ENCODE measurements around the gene ADIPOQ.
A peak's percentile ranks its signal among the peaks of the same experiment; 100 is the strongest.
"Not testable (repeated sequence)": the region's sequence is repeated elsewhere in the genome, so short reads cannot be mapped to it uniquely, and the experiment has no call there.

Gene ADIPOQ

DNA sequence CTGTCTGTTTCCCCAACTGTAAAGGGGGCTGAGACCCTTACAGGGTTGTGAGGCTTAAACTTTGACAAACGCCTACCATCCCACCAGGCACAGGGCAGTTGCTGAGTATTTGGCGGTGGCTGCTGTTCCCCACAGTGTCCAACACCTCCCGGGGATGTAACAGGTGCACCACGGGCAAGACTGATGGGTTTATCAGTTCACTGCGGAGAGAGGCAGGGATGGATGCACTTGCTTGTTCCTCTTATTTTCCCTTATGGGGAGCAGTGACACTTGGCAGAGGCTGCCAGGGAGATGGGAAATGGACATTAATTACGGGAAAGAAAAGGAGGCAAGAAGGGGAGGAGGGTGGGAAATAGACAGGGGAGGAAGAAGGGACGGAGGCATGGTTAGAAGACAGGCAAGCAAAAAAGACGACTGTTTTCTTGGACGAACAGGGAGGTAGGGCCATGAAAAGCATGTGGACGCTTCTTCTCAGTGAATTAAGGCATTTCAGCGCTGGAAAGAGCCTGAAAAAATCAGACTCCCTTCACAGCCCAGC is 16.6 kb upstream of the ADIPOQ start:
- DNase-seq (ENCODE audit: insufficient read length, low spot score) (no peak), FAIRE-seq (no peak)

DNA sequence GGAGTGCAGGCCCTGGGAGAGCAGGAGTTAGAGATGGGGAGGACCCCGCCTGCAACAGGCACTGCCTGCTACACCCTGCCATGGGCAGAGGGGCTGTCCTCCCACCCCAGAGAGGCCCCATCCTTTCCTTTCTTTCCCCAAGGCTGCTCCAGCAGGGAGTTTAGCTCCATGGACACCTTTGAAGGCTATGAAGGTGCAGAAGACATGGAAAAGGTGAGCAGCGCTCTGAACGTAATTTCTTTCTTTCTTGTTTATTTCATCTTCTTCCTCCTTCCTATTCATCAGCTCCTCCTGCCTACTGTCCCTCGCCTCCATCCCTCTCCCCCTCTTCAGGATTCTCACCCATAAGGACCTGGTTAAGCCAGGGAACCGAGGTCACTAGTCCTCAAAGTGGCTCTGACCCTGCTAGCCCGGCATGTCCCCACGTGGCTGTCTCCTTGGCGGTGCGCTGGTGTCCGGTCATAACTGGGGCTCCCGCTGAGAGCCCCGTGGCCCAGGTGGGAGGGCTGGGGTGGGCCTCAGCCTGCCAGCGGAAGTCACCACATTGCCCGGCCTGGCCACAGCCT is 16.0 kb upstream of the ADIPOQ start:
- FAIRE-seq (peak; percentile 58), DNase-seq (ENCODE audit: insufficient read length, low spot score) (no peak)

DNA sequence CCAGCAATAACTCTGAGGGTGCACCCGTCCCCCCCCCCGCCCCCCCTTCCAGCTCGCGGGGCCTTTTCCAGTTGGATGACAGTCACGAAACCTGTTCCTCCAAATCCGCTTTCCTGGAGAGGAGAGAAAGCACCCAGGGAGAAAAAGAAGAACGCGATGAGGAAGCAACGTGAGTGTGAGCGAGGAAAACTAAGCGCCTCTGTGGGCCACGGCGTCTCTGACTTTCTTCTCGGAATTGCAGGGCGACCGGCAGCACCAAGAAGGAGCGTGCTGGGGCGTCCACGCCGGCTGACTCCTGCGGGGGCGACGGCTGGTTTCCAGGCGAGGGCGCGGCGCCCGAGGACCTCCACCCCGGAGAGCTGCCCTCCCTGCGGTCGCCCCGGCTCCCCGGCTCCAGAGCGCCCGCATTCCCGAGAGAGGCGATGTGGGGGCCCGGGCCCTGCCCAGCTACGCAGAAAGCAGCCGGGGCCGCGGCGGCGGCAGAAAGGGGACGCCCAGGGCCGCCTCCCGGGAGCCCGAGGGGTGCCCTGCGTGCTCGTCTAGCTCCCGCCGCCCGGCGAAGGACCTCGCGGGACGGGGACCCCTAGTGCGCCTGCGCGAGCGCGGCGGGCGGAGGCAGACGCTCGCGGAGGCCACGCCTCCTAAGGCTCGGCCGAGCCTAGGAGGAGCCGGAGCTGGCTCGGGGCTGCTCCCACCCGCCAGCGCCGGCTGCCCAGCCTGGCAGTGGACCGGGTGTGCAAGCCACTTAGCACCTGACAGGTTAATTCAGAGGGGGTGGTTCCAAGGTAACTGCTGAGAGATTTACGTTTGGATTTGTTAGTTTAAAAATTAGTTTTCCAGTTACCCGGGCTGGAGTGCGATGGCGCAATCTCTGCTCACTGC is 15.3 kb upstream of the ADIPOQ start:
- peak; percentile 73 for FAIRE-seq
- DNase-seq (ENCODE audit: insufficient read length, low spot score), result peak; percentile 97

DNA sequence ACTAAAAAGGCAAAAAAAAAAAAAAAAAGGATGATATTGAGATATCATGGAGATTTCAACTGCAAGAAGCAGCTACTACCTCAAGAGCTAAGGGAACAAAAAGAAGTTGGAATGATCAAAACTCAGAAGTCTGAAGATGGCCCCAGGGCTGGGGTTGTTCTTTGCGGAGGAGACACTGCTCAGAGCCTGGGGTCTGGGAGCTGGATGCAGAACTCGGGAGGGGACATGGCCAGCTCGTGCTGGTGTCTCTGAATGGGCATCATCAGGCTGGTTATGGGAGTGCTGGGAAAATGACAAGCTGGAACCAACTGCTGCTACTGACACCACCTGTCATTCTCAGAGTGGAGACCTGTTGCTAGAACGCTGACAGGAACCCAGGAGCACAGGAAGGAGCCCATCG is 14.2 kb upstream of the ADIPOQ start:
- FAIRE-seq (no peak), DNase-seq (ENCODE audit: insufficient read length, low spot score) (no peak)

DNA sequence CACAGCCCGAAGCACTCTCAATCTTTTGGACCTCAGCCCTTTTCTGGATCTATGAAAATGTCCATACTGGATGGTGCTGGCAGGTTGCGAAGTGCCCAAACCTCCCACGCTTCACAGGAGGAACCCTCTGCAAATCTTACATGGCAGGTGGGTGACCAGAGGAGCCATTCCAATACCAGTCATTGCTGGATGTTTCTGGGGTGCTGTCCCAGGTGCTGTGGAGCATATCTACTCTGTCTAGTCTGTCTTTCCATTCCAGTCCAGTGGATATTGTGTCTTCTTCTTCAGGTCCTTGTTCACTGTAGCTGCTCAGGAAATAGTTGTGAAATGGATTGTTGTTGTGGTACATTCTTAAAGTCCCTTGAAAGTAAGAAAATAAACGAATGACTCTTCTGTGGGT is 10.7 kb upstream of the ADIPOQ start:
- no peak for FAIRE-seq
- DNase-seq (ENCODE audit: insufficient read length, low spot score), result no peak

DNA sequence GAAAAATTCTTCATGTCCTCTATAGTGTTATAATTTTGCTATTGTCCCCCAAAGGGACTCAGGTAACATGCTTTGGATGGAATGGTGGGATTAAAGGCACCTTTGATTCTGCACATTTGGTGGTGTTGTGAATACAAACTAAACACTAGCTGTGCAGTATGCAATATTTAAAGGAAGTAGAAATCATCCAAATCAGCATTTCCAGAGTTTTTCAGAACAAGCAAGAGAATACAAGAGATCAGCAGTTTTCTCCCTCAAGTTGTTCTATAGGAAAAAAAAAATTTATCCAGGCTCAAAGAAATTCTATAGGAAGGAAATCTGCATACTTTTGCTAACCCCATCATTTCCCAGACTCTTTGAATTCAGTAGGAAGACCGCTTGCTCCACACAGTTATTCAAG is 10.2 kb upstream of the ADIPOQ start:
- no peak for DNase-seq (ENCODE audit: insufficient read length, low spot score)
- FAIRE-seq, result no peak

DNA sequence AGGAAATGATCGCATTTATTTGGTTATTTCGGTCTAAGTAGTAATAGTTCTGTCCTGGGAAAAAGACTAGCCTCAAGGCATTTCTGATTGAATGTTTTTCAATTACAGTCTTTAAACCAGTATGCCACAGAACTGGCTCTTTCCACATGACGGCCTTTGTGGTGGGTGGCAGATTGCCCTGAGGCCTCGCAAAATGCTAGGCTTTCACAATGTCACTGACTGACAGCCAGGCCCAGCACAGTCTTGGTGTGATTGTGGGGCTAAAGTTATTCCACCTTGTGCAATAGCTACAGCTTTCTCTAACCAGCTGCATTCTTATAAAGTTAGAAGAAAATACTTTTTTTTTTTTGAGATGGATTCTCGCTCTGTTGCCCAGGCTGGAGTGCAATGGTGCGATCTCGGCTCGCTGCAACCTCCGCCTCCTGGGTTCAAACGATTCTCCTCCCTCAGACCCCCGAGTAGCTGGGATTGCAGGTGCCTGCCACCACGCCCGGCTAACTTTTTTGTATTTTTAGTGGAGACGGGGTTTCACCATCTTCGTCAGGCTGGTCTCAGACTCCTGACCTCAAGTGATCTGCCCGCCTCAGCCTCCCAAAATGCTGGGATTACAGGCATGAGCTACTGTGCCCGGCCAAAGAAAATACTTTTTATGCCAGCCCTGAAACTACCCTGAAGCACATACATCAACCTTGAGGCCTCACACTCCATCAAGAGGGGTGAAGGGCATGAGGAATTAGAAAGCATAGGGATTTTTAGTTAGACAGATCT is 2.5 kb upstream of the ADIPOQ start:
- no peak for DNase-seq (ENCODE audit: insufficient read length, low spot score)
- no peak for FAIRE-seq

DNA sequence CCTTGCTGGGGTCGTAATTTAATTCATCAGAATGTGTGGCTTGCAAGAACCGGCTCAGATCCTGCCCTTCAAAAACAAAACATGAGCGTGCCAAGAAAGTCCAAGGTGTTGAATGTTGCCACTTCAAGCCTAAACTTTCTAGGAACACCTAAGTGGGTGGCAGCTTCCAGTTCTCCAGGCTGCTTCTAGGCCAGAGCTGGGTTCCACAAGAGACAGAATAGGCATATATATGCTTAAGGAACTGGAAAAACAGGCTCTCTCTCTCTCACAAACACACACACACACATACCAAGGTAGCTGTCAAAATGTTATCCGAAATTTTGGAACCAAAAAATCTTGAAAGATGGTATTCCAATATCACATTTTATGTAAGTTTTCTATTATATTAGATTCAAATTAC is 890 bp upstream of the ADIPOQ start:
- FAIRE-seq, result no peak
- DNase-seq (ENCODE audit: insufficient read length, low spot score), result no peak

DNA sequence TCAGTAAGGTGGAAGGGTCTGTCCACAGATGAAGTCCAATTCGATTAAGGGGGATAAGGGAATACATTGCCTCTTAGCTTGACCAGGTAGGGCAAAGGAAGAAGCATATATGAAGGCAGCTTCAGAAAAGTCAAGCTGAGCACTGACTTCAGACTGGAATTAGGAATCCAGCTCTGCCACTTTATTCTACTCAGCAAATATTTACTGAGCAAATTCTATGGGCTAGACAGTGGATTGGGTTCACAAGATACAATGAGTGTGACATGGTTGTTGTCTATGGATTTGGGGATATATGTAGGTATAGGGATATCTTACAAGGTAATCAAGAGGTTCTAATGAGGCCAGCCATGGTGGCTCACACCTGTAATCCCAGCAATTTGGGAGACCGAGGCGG is 526 bp downstream of the ADIPOQ start:
- no peak for DNase-seq (ENCODE audit: insufficient read length, low spot score)
- no peak for FAIRE-seq

DNA sequence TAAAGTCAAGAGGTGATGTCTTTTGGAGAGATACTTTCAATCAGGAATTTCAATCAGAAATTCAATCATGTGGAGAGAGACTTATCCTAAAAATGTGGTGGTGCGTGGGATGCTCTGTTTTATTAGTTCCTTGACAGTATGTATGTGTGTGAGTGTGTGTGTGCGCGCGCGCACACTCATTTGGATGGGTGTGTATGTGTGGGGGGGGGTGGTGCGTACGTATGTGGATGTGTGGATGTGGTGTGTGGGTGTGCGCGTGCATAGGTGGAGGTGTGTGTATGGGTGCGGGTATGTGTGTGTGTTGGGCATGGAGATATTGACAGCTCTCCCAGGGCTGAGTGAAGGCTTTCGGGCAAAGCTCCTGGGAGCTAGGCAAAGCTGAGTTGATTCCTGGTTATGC is 2.4 kb downstream of the ADIPOQ start:
- DNase-seq (ENCODE audit: insufficient read length, low spot score), result no peak
- FAIRE-seq, result no peak

DNA sequence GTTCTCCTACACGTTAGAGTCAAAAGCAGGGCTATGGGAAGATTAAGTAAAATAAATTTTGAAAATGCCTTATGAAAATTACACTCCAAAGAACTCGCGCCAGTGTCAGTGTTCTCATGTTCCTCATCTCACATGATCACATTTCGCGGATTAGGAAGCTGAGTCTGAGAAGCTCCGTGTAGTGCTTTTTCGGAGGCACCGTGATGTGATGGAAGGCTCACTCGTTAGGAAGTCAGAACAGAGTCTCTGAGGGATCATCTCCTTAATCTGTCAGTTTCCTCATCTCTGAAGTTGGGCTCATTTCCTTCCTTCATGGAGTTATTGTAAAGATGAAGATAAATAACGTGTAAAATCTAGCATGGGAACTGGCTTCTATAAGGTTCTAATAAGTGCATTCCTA is 3.2 kb downstream of the ADIPOQ start:
- FAIRE-seq (no peak), DNase-seq (ENCODE audit: insufficient read length, low spot score) (no peak)

DNA sequence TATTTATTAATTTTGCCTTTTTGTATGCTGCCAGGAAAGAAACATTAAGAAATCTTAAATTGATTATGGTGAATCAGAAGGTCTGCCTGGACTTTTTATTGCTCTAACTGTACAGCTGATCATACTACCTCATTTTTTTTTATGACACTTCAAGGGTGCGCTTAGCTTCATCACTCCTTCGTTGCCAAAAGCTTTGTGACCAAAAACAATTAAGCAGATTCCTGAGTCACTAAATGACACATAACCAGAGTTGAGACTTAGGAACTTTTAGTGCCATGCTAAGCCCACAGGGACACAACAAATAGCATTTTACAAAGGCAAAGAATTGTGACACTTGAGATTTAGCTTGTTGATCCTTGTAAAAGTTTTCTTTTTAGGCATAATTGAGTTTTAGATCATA is 4.9 kb downstream of the ADIPOQ start:
- FAIRE-seq (no peak), DNase-seq (ENCODE audit: insufficient read length, low spot score) (no peak)

DNA sequence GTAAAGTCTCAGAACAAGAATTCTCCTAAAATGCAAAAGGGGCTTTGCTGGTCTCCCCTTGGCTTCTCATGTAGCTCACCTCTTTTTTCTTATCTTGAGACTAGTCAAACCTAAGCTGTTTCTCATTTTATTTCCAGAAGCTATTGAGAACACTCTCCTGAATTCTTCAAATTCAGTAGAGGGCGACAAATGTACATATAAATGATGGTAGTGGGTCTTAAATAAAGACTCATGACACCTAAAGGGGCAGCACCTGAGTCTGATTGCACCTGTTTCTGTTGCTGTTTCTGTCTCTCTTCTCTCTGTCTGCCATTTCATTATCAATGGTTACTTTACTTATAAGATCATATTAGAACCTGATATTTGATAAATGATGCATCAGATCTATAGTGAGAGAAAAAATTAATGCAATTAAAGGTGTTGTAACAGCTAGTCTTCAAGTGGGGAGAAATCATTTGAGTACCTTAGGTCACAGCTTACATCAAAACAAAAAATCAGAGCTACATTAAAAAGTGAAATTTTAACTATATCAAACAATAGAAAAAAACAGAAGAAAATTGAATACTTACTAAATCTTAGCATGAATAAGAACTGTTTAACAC is 7.0 kb downstream of the ADIPOQ start:
- peak; percentile 35 for DNase-seq (ENCODE audit: insufficient read length, low spot score)
- FAIRE-seq, result peak; percentile 85

DNA sequence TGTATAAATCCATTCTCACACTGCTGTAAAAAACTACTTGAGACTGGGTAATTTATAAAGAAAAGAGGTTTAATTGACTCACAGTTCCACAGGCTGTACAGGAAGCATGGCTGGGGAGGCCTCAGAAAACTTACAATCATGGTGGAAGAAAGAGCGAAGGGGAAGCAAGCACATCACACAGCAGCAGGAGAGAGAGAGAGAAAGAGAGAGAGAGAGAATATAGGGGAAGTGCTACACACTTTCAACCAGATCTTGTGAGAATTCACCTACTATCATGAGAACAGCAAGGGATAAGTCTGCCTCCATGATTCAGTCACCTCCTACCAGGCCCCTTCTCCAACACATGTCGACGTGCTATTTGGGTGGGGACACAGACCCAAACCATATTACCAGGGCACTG is 9.3 kb downstream of the ADIPOQ start:
- DNase-seq (ENCODE audit: insufficient read length, low spot score); FAIRE-seq: not testable (repeated sequence)

DNA sequence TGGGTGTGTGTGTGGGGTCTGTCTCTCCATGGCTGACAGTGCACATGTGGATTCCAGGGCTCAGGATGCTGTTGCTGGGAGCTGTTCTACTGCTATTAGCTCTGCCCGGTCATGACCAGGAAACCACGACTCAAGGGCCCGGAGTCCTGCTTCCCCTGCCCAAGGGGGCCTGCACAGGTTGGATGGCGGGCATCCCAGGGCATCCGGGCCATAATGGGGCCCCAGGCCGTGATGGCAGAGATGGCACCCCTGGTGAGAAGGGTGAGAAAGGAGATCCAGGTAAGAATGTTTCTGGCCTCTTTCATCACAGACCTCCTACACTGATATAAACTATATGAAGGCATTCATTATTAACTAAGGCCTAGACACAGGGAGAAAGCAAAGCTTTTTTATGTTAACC is 10.5 kb downstream of the ADIPOQ start:
- DNase-seq (ENCODE audit: insufficient read length, low spot score), result no peak
- no peak for FAIRE-seq

DNA sequence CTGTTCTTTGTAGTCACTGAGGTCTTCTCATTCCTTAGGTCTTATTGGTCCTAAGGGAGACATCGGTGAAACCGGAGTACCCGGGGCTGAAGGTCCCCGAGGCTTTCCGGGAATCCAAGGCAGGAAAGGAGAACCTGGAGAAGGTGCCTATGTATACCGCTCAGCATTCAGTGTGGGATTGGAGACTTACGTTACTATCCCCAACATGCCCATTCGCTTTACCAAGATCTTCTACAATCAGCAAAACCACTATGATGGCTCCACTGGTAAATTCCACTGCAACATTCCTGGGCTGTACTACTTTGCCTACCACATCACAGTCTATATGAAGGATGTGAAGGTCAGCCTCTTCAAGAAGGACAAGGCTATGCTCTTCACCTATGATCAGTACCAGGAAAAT is 11.6 kb downstream of the ADIPOQ start:
- no peak for FAIRE-seq
- no peak for DNase-seq (ENCODE audit: insufficient read length, low spot score)

DNA sequence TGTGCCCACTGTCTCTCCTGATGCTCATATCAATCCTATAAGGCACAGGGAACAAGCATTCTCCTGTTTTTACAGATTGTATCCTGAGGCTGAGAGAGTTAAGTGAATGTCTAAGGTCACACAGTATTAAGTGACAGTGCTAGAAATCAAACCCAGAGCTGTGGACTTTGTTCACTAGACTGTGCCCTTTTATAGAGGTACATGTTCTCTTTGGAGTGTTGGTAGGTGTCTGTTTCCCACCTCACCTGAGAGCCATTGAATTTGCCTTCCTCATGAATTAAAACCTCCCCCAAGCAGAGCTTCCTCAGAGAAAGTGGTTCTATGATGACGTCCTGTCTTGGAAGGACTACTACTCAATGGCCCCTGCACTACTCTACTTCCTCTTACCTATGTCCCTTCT is 12.4 kb downstream of the ADIPOQ start:
- no peak for DNase-seq (ENCODE audit: insufficient read length, low spot score)
- no peak for FAIRE-seq

DNA sequence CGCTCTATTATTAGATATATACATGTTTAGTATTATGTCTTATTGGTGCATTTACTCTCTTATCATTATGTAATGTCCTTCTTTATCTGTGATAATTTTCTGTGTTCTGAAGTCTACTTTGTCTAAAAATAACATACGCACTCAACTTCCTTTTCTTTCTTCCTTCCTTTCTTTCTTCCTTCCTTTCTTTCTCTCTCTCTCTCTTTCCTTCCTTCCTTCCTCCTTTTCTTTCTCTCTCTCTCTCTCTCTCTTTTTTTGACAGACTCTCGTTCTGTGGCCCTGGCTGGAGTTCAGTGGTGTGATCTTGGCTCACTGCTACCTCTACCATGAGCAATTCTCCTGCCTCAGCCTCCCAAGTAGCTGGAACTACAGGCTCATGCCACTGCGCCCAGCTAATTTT is 15.2 kb downstream of the ADIPOQ start:
- DNase-seq (ENCODE audit: insufficient read length, low spot score) (no peak), FAIRE-seq (no peak)

DNA sequence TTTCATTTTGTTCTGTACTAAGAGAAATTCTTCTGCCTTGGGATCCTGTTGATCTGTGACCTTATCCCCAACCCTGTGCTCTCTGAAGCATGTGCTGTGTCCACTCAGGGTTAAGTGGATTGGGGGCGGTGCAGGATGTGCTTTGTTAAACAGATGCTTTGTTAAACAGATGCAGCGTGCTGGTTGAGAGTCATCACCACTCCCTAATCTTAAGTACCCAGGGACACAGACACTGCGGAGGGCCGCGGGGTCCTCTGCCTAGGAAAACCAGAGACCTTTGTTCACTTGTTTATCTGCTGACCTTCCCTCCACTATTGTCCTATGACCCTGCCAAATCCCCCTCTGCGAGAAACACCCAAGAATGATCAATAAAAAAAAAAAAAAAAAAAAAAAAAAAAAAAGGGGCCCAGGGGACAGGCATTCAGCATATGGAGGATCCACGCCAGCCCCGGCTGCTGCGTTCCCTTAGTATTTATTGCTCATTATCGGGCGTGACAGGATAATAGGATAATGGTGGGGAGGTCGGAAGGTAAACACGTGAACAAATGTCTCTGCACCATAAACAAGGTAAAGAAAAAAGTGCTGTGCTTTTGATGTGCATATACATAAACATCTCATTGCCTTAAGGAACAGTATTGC is 22.8 kb downstream of the ADIPOQ start:
- not testable (repeated sequence) for DNase-seq (ENCODE audit: insufficient read length, low spot score); FAIRE-seq

DNA sequence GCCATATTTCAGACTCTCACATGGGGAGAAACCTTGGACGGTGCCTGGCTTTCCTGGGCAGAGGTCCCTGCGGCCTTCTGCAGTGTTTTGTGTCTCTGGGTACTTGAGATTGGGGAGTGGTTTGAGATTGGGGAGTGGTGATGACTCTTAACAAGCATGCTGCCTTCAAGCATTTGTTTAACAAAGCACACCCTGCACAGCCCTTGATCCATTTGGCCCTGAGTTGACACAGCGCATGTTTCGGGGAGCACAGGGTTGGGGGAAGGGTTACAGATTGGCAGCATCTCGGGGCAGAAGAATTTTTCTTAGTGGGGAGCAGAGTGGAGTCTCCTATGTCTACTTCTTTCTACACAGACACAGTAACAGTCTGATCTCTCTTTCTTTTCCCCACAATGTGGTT is 23.6 kb downstream of the ADIPOQ start:
- DNase-seq (ENCODE audit: insufficient read length, low spot score); FAIRE-seq: not testable (repeated sequence)

All from GM19239 (cell line).